GM18508 (cell line): Measurements from ENCODE around the gene MYO7B.

ENCODE experiments used
- ATAC-seq: cut with Tn5 transposase; IDR thresholded peaks from one replicate; pipeline ENCODE4 v1.9.1; 2021; ENCODE audit warnings: moderate number of reproducible peaks; ENCODE audit not compliant: insufficient read depth, unreplicated experiment

Gene MYO7B

DNA sequence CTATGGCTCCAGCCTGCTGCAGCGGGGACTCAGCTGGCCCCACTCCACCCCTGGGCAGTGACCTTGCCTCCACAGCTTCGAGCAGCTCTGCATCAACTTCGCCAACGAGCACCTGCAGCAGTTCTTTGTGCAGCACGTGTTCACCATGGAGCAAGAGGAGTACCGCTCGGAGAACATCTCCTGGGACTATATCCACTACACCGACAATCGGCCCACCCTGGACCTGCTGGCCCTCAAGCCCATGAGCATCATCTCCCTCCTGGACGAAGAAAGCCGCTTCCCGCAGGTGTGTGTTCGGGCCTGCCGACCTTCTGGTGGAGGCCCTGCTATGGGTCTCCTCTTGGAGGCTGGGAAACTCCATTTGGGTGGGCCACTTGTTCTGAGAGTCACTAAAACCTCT, 48.6 kb downstream of the MYO7B start:
- no peak for ATAC-seq

GRCh38 chr2:127584516-127585033, 49.1 kb downstream of the MYO7B start:
- no peak for ATAC-seq

- ATAC-seq, result no peak
Observed at GRCh38 chr2:127585270-127585807, 49.9 kb downstream of the MYO7B start.

- no peak for ATAC-seq
Observed at GRCh38 chr2:127586136-127586535, 50.7 kb downstream of the MYO7B start.

GRCh38 chr2:127586746-127587295, 51.3 kb downstream of the MYO7B start:
- no peak for ATAC-seq

- ATAC-seq, result no peak
Observed at GRCh38 chr2:127588241-127588640, 52.8 kb downstream of the MYO7B start.

- no peak for ATAC-seq
Observed at GRCh38 chr2:127589358-127589757, 53.9 kb downstream of the MYO7B start.

DNA sequence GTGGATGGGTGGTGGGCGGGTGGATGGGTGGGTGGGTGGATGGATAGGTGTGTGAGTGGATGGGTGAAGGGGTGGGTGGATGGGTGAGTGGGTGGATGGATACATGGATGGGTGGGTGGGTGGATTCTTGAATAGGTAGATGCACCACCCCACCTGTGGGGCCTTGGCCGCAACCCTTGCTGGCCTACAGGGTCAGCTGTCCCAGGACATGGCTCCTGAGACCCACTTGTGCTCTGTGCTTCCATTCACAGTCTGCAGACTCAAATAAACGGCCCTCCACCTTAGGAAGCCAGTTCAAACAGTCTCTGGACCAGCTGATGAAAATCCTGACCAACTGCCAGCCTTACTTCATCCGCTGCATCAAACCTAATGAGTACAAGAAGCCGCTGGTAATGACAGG, 54.4 kb downstream of the MYO7B start:
- ATAC-seq, result no peak

DNA sequence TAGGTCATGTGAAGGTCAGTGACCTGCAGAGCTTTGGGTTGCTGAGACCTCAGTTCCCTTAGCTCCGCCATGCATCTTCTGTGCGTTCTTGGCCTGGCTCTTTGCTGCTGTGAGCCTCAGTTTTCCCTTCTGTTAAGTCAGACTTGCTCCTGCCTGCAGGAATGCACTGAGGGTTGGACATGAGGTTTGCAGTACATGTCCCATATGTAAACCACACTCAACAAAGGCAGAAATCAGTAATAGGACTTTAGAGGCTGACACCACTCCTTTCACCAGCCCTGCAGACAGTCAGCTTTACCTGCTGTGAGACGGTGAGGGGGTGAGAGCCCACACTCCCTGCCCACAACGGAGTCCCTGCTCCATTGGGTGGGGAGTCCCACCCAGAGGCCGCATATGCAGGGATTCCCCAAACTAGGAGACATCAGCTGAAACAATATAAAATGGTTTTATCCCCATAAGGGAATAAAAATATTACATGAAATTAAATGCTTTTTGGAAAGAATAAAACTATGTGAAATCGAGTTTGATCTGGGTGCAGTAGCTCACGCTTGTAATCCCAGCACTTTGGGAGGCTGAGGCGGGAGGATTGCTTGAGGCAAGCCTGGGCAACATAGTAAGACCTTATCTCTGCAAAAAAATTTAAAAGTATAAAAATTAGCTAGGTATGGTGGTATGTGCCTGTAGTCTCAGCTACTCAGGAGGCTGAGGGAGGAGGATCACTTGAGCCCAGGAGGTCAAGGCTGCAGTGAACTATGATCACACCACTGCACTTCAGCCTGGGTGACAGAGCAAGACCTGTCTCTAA, 55.1 kb downstream of the MYO7B start:
- ATAC-seq, result no peak

GRCh38 chr2:127591221-127591923, 55.9 kb downstream of the MYO7B start:
- no peak for ATAC-seq

DNA sequence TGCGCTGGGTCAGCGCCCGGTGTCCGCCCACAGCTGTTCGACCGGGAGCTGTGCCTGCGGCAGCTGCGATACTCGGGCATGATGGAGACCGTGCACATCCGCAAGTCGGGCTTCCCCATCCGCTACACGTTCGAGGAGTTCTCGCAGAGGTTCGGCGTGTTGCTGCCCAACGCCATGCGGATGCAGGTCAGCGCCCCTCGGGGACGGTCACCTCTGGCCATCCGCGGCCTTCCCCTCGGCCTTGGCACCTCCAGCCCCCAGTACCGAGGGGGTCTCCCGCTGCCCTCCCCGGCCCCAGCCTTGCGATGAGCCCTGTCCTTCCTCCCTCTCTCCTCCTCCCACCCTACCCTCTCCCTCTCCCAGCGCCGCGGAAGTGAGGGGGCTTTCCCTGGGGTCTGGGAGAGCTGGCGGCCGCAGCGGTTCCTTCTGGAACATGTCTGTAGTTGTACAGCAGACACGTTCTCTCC, 57.3 kb downstream of the MYO7B start:
- no peak for ATAC-seq

GRCh38 chr2:127593228-127594115, 58.0 kb downstream of the MYO7B start:
- ATAC-seq, result no peak

DNA sequence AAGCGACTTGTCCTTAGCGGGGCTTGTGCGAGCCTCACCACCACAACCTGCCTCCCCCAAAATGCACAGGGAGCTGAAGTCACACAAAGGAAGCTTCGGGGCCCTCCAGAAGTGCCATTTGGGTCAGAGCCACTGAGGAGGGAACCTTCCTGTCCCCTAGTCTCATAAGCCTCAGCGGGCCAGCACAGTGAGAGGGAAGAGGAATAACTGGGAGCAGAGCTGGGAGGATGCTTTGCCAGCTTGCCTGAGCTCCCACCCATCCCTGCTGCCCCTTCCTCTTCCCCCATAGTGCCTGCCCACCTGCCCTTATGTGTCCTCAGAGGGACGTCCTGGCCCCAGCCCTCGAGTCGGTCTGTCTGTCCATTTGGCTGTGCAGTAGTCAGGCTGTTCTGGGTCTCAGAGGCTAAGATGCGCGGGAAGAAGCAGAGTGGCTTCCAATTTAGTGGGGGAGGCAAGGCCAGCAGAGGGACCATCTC, 58.7 kb downstream of the MYO7B start:
- no peak for ATAC-seq

GRCh38 chr2:127596311-127597045, 61.0 kb downstream of the MYO7B start:
- ATAC-seq, result no peak

- no peak for ATAC-seq
Observed at GRCh38 chr2:127597046-127597983, 61.8 kb downstream of the MYO7B start.

- ATAC-seq, result no peak
Observed at GRCh38 chr2:127597984-127598380, 62.5 kb downstream of the MYO7B start.

DNA sequence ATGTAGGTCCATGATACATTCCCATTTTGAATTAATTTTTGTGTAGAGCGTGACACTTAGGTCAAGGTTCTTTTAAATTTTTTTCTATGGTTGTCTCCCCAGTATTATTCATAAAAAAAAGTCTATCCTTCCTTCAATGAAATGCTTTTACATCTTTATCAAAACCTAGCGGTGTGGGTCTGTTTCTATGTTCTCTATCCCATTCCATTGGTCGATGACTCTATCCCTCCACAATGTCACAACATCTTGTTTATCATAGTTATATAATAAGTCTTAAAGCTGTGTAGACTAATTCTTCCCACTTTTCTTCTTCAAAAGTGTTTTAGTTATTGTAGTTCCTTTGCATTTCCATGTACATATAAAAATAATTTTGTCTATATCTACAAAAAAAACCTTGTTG, 63.2 kb downstream of the MYO7B start:
- ATAC-seq, result no peak

DNA sequence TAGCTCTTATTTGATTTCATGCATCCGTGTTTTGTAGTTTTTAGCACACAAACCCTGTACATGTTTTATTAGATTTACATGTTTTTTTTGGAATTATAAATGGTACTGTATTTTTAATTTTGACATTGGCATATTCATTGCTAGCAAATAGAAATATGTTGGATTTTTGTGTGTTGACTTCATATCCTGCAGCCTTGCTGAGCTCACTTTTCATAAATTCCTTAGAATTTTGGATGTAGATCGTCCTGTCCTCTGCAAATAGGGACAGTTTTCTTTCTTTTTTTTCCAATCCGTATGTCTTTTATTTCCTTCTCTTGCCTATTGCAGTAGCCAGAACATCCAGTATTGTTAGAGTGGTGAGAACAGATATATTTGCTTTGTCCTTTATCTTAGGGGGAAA, 63.7 kb downstream of the MYO7B start:
- ATAC-seq, result no peak
